ENCODE data around the gene WDR75.

WDR75 gene

GRCh38 chr2:189437926-189438325 is 3.3 kb upstream of the WDR75 start:
- no peak for ATAC-seq
- no peak for TF ChIP-seq CREB5 (CRISPR knock-in tag; IDR thresholded peaks at IDR 0.05; ENCODE audit: low read depth)
- no peak for TF ChIP-seq PATZ1 (CRISPR knock-in tag; IDR thresholded peaks at IDR 0.05; ENCODE audit: borderline replicate concordance)
- no peak for TF ChIP-seq ZFP3 (CRISPR knock-in tag; IDR thresholded peaks at IDR 0.05)
- TF ChIP-seq TCF4 (CRISPR knock-in tag; IDR thresholded peaks at IDR 0.05; ENCODE audit: borderline replicate concordance): no peak
- no peak for TF ChIP-seq TSHZ2 (CRISPR knock-in tag; IDR thresholded peaks at IDR 0.05)
- no peak for TF ChIP-seq ZNF565 (CRISPR knock-in tag; conservative IDR thresholded peaks at IDR 0.05; ENCODE audit: low read depth)
- no peak for TF ChIP-seq ZNF8 (CRISPR knock-in tag; IDR thresholded peaks at IDR 0.05)
- no peak for TF ChIP-seq OSR1 (CRISPR knock-in tag; IDR thresholded peaks at IDR 0.05)
- no peak for TF ChIP-seq ZFP30 (CRISPR knock-in tag; IDR thresholded peaks at IDR 0.05)
- TF ChIP-seq ZNF70 (CRISPR knock-in tag; IDR thresholded peaks at IDR 0.05): no peak
- TF ChIP-seq RARB (CRISPR knock-in tag; IDR thresholded peaks at IDR 0.05): no peak
- no peak for TF ChIP-seq PPARA (CRISPR knock-in tag; IDR thresholded peaks at IDR 0.05; ENCODE audit: borderline replicate concordance)
- no peak for TF ChIP-seq TOX (CRISPR knock-in tag; IDR thresholded peaks at IDR 0.05; ENCODE audit: borderline replicate concordance)
- TF ChIP-seq ISL1 (CRISPR knock-in tag; IDR thresholded peaks at IDR 0.05): no peak

- ATAC-seq: no peak
- TF ChIP-seq ZNF70 (CRISPR knock-in tag; IDR thresholded peaks at IDR 0.05) (no peak), POU6F1 (CRISPR knock-in tag; IDR thresholded peaks at IDR 0.05; ENCODE audit: borderline replicate concordance, low read depth) (no peak), RARB (CRISPR knock-in tag; IDR thresholded peaks at IDR 0.05) (no peak), ZNF565 (CRISPR knock-in tag; conservative IDR thresholded peaks at IDR 0.05; ENCODE audit: low read depth) (no peak), CREB5 (CRISPR knock-in tag; IDR thresholded peaks at IDR 0.05; ENCODE audit: low read depth) (no peak), GLIS3 (CRISPR knock-in tag; IDR thresholded peaks at IDR 0.05) (no peak), ZC3H10 (CRISPR knock-in tag; IDR thresholded peaks at IDR 0.05) (no peak), CSRNP3 (CRISPR knock-in tag; IDR thresholded peaks at IDR 0.05) (no peak), OSR1 (CRISPR knock-in tag; IDR thresholded peaks at IDR 0.05) (no peak), ARNTL (CRISPR knock-in tag; IDR thresholded peaks at IDR 0.05; ENCODE audit: borderline replicate concordance, low read depth) (no peak), TSHZ2 (CRISPR knock-in tag; IDR thresholded peaks at IDR 0.05) (no peak), TOX (CRISPR knock-in tag; IDR thresholded peaks at IDR 0.05; ENCODE audit: borderline replicate concordance) (no peak), PATZ1 (CRISPR knock-in tag; IDR thresholded peaks at IDR 0.05; ENCODE audit: borderline replicate concordance) (no peak), ZFP3 (CRISPR knock-in tag; IDR thresholded peaks at IDR 0.05) (no peak), ZNF8 (CRISPR knock-in tag; IDR thresholded peaks at IDR 0.05) (no peak), BACH2 (CRISPR knock-in tag; IDR thresholded peaks at IDR 0.05; ENCODE audit: borderline replicate concordance) (no peak), PPARA (CRISPR knock-in tag; IDR thresholded peaks at IDR 0.05; ENCODE audit: borderline replicate concordance) (no peak), ISL1 (CRISPR knock-in tag; IDR thresholded peaks at IDR 0.05) (no peak), TCF4 (CRISPR knock-in tag; IDR thresholded peaks at IDR 0.05; ENCODE audit: borderline replicate concordance) (no peak)
Observed at GRCh38 chr2:189439342-189439741, 1.9 kb upstream of the WDR75 start.

Data from SK-N-SH treated with all-trans-retinoic acid at 6 μM for 48 hours (cell line).